GM21723 (cell line): ENCODE data around the gene CFAP77.

Source experiments
- ATAC-seq: cut with Tn5 transposase; IDR thresholded peaks from one replicate; pipeline ENCODE4 v1.9.1; 2021; ENCODE audit warnings: mild to moderate bottlenecking, moderate library complexity; ENCODE audit not compliant: unreplicated experiment

Gene CFAP77

GRCh38 chr9:132590318-132591182, 180.5 kb downstream of the CFAP77 start:
- ATAC-seq, result no peak

GRCh38 chr9:132591244-132591643, 181.2 kb downstream of the CFAP77 start:
- no peak for ATAC-seq

GRCh38 chr9:132591751-132592314, 181.8 kb downstream of the CFAP77 start:
- no peak for ATAC-seq

- no peak for ATAC-seq
Measured at GRCh38 chr9:132592451-132592850, 182.4 kb downstream of the CFAP77 start.

GRCh38 chr9:132594412-132594811, 184.4 kb downstream of the CFAP77 start:
- no peak for ATAC-seq

GRCh38 chr9:132595319-132595718, 185.3 kb downstream of the CFAP77 start:
- no peak for ATAC-seq

- no peak for ATAC-seq
Measured at GRCh38 chr9:132596200-132596599, 186.2 kb downstream of the CFAP77 start.

GRCh38 chr9:132597073-132597775, 187.2 kb downstream of the CFAP77 start:
- ATAC-seq, result no peak

- no peak for ATAC-seq
Measured at GRCh38 chr9:132600326-132600984, 190.4 kb downstream of the CFAP77 start.

- no peak for ATAC-seq
Measured at GRCh38 chr9:132602207-132602606, 192.2 kb downstream of the CFAP77 start.

- no peak for ATAC-seq
Measured at GRCh38 chr9:132605387-132605786, 195.4 kb downstream of the CFAP77 start.

GRCh38 chr9:132606066-132606465, 196.1 kb downstream of the CFAP77 start:
- no peak for ATAC-seq

GRCh38 chr9:132609184-132609583, 199.2 kb downstream of the CFAP77 start:
- no peak for ATAC-seq

- no peak for ATAC-seq
Measured at GRCh38 chr9:132609829-132610228, 199.8 kb downstream of the CFAP77 start.

- no peak for ATAC-seq
Measured at GRCh38 chr9:132610661-132611060, 200.7 kb downstream of the CFAP77 start.

GRCh38 chr9:132614324-132614723, 204.3 kb downstream of the CFAP77 start:
- no peak for ATAC-seq

GRCh38 chr9:132615774-132616173, 205.8 kb downstream of the CFAP77 start:
- no peak for ATAC-seq

GRCh38 chr9:132616725-132617124, 206.7 kb downstream of the CFAP77 start:
- no peak for ATAC-seq

- ATAC-seq, result no peak
Measured at GRCh38 chr9:132622159-132622558, 212.1 kb downstream of the CFAP77 start.
